ENCODE measurements around the gene SCG3.

Gene SCG3

DNA sequence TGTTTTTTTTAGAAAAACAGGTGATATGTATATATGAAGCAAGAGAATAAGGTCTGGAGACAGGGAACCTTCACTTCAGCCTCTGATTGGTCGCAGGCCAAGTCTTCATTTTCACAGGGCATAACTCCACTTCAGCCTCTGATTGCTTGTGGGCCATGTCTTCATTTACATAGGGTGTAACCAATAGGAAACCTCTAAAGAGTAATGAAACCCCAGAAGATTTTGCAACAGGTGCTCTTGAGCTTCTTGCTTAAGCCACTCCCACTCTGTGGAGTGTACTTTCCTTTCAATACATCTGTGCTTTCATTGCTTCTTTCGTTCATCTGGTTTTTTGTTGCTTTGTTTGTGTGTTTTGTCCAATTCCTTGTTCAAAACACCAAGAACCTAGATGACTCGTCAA is 22.6 kb upstream of the SCG3 start:
- Histone ChIP-seq H3K36me3 (ENCODE audit: control insufficient read depth, insufficient read depth, low read length) (no peaks in the 10 kb centered on the region), H3K4me2 (ENCODE audit: low read length) (no peak overlapping the region), H3K27me3 (ENCODE audit: control insufficient read depth, insufficient read depth, low read length) (no peaks in the 10 kb centered on the region), H3K9ac (no peak overlapping the region), H3K9me3 (ENCODE audit: control insufficient read depth, low read length) (no peaks in the 10 kb centered on the region), H2AFZ (no peak overlapping the region), H3K79me2 (no peaks in the 10 kb centered on the region), H3K4me3 (ENCODE audit: low read depth, low read length) (no peak overlapping the region), H3K4me1 (no peaks in the 10 kb centered on the region), H3K27ac (no peak overlapping the region)
- TF ChIP-seq CTCF (IDR thresholded peaks at IDR 0.05) = no peak

GRCh38 chr15:51661072-51661471 is 20.2 kb upstream of the SCG3 start:
- H3K27me3 ChIP-seq (ENCODE audit: control insufficient read depth, insufficient read depth, low read length) = no peaks in the 10 kb centered on the region
- H3K36me3 ChIP-seq (ENCODE audit: control insufficient read depth, insufficient read depth, low read length) = no peaks in the 10 kb centered on the region
- no peak overlapping the region for H3K4me3 ChIP-seq (ENCODE audit: low read depth, low read length)
- H3K4me1 ChIP-seq = no peaks in the 10 kb centered on the region
- TF ChIP-seq CTCF (IDR thresholded peaks at IDR 0.05) = no peak
- no peak overlapping the region for H3K9ac ChIP-seq
- H3K4me2 ChIP-seq (ENCODE audit: low read length) = no peak overlapping the region
- no peak overlapping the region for H2AFZ ChIP-seq
- H3K9me3 ChIP-seq (ENCODE audit: control insufficient read depth, low read length) = no peaks in the 10 kb centered on the region
- no peak overlapping the region for H3K27ac ChIP-seq
- H3K79me2 ChIP-seq = no peaks in the 10 kb centered on the region

GRCh38 chr15:51667478-51667877 is 13.8 kb upstream of the SCG3 start:
- H3K4me2 ChIP-seq (ENCODE audit: low read length) = no peak overlapping the region
- TF ChIP-seq CTCF (IDR thresholded peaks at IDR 0.05) = no peak
- H3K27ac ChIP-seq = no peak overlapping the region
- no peak overlapping the region for H2AFZ ChIP-seq
- no peak overlapping the region for H3K4me3 ChIP-seq (ENCODE audit: low read depth, low read length)
- no peaks in the 10 kb centered on the region for H3K36me3 ChIP-seq (ENCODE audit: control insufficient read depth, insufficient read depth, low read length)
- no peaks in the 10 kb centered on the region for H3K79me2 ChIP-seq
- H3K27me3 ChIP-seq (ENCODE audit: control insufficient read depth, insufficient read depth, low read length) = no peaks in the 10 kb centered on the region
- H3K4me1 ChIP-seq = no peaks in the 10 kb centered on the region
- H3K9ac ChIP-seq = no peak overlapping the region
- no peaks in the 10 kb centered on the region for H3K9me3 ChIP-seq (ENCODE audit: control insufficient read depth, low read length)

DNA sequence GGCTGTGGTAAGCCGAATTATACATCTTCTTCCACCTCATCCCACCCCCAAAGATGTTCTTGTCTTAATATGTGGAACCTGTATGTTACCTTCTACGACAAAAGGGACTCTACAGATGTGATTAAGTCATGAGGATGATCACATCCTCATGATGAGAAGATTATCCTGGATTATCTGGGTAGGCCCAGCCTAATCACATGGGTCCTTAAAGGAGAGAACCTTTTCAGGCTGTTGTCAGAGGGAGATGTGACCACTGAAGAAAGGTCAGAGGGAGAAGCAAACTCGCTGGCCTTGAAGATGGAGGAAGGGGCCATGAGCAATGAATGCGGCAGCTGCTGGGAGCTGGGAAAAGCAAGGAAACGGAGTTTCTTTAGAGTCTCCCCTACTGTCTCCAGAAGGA is 12.9 kb upstream of the SCG3 start:
- H3K79me2 ChIP-seq = no peaks in the 10 kb centered on the region
- no peaks in the 10 kb centered on the region for H3K27me3 ChIP-seq (ENCODE audit: control insufficient read depth, insufficient read depth, low read length)
- H3K4me2 ChIP-seq (ENCODE audit: low read length) = no peak overlapping the region
- H2AFZ ChIP-seq = no peak overlapping the region
- H3K27ac ChIP-seq = no peak overlapping the region
- H3K9me3 ChIP-seq (ENCODE audit: control insufficient read depth, low read length) = no peaks in the 10 kb centered on the region
- no peaks in the 10 kb centered on the region for H3K36me3 ChIP-seq (ENCODE audit: control insufficient read depth, insufficient read depth, low read length)
- no peak overlapping the region for H3K9ac ChIP-seq
- no peak overlapping the region for H3K4me3 ChIP-seq (ENCODE audit: low read depth, low read length)
- no peaks in the 10 kb centered on the region for H3K4me1 ChIP-seq
- TF ChIP-seq CTCF (IDR thresholded peaks at IDR 0.05) = no peak

- TF ChIP-seq CTCF (IDR thresholded peaks at IDR 0.05) = no peak
- no peaks in the 10 kb centered on the region for H3K4me1 ChIP-seq
- H3K36me3 ChIP-seq (ENCODE audit: control insufficient read depth, insufficient read depth, low read length) = no peaks in the 10 kb centered on the region
- no peak overlapping the region for H3K4me3 ChIP-seq (ENCODE audit: low read depth, low read length)
- H3K4me2 ChIP-seq (ENCODE audit: low read length) = no peak overlapping the region
- H3K9me3 ChIP-seq (ENCODE audit: control insufficient read depth, low read length) = no peaks in the 10 kb centered on the region
- no peaks in the 10 kb centered on the region for H3K79me2 ChIP-seq
- H3K27me3 ChIP-seq (ENCODE audit: control insufficient read depth, insufficient read depth, low read length) = no peaks in the 10 kb centered on the region
- H3K9ac ChIP-seq = no peak overlapping the region
- no peak overlapping the region for H2AFZ ChIP-seq
- no peak overlapping the region for H3K27ac ChIP-seq
These were observed 11.9 kb upstream of the SCG3 start for GRCh38 chr15:51669381-51669780.
